ENCODE results near the gene LYSMD4. TPM values are rescaled to one million over a fixed set of nuclear protein-coding genes. Genes with fewer than 3 reads are reported as not detected.

LYSMD4 gene
- total RNA-seq, 1 donor from 2014 or later: 11.3 TPM

- peaks cover 19% of the 10 kb centered on the region for H3K36me3 Mint-ChIP-seq (ENCODE audit: unreplicated experiment)
- H3K27ac Mint-ChIP-seq (ENCODE audit: unreplicated experiment): peak overlapping the region; percentile 11
- H3K27me3 Mint-ChIP-seq (ENCODE audit: unreplicated experiment): no peaks in the 10 kb centered on the region
- TF ChIP-seq, protein P1, sequence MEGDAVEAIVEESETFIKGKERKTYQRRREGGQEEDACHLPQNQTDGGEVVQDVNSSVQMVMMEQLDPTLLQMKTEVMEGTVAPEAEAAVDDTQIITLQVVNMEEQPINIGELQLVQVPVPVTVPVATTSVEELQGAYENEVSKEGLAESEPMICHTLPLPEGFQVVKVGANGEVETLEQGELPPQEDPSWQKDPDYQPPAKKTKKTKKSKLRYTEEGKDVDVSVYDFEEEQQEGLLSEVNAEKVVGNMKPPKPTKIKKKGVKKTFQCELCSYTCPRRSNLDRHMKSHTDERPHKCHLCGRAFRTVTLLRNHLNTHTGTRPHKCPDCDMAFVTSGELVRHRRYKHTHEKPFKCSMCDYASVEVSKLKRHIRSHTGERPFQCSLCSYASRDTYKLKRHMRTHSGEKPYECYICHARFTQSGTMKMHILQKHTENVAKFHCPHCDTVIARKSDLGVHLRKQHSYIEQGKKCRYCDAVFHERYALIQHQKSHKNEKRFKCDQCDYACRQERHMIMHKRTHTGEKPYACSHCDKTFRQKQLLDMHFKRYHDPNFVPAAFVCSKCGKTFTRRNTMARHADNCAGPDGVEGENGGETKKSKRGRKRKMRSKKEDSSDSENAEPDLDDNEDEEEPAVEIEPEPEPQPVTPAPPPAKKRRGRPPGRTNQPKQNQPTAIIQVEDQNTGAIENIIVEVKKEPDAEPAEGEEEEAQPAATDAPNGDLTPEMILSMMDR (IDR thresholded peaks at IDR 0.05): no peak
- no peaks in the 10 kb centered on the region for H3K9me3 Mint-ChIP-seq (ENCODE audit: unreplicated experiment)
- no peak overlapping the region for H3K4me3 Mint-ChIP-seq (ENCODE audit: unreplicated experiment)
- peak; percentile 25 for DNase-seq (ENCODE audit: extremely low spot score, unreplicated experiment)
- H3K4me1 Mint-ChIP-seq (ENCODE audit: unreplicated experiment): peaks cover 26% of the 10 kb centered on the region
Observed at GRCh38 chr15:99721896-99722295, 11.3 kb downstream of the LYSMD4 start.

- Mint-ChIP-seq H3K27me3 (ENCODE audit: unreplicated experiment) (no peaks in the 10 kb centered on the region), H3K4me3 (ENCODE audit: unreplicated experiment) (no peak overlapping the region), H3K36me3 (ENCODE audit: unreplicated experiment) (peaks cover 22% of the 10 kb centered on the region), H3K9me3 (ENCODE audit: unreplicated experiment) (no peaks in the 10 kb centered on the region), H3K27ac (ENCODE audit: unreplicated experiment) (no peak overlapping the region), H3K4me1 (ENCODE audit: unreplicated experiment) (peaks cover 32% of the 10 kb centered on the region)
- DNase-seq (ENCODE audit: extremely low spot score, unreplicated experiment): peak; percentile 69
- TF ChIP-seq, protein P1 (IDR thresholded peaks at IDR 0.05): no peak
Observed at GRCh38 chr15:99721104-99721778, 12.0 kb downstream of the LYSMD4 start.

GRCh38 chr15:99720533-99720932, 12.7 kb downstream of the LYSMD4 start:
- Mint-ChIP-seq H3K9me3 (ENCODE audit: unreplicated experiment) (no peaks in the 10 kb centered on the region), H3K4me3 (ENCODE audit: unreplicated experiment) (no peak overlapping the region), H3K27me3 (ENCODE audit: unreplicated experiment) (no peaks in the 10 kb centered on the region), H3K27ac (ENCODE audit: unreplicated experiment) (no peak overlapping the region), H3K36me3 (ENCODE audit: unreplicated experiment) (peaks cover 27% of the 10 kb centered on the region), H3K4me1 (ENCODE audit: unreplicated experiment) (peaks cover 36% of the 10 kb centered on the region)
- TF ChIP-seq, protein P1 (IDR thresholded peaks at IDR 0.05): no peak
- DNase-seq (ENCODE audit: extremely low spot score, unreplicated experiment): peak; percentile 15

DNA sequence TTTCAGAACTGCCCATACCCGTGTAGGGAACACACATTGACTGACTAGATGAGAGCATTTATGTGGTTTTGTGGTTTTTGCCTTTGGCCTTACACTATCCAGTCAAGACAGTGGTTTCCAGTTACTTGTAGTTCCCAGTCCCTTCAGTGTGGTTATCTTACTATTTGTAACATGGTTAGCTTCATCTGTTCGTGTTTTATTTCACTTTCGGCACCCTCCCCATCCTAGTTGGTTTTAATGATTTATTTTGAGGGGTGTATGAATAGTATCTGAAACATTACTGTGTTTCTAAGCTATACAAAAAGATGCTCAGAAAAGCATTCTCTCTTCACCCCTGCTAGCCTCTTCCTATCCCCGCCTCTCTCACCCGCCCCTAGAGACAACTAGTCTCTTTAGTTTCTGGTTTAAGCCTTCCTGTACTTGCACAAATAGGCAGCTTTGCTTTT, 14.1 kb downstream of the LYSMD4 start:
- Mint-ChIP-seq H3K9me3 (ENCODE audit: unreplicated experiment) (no peaks in the 10 kb centered on the region), H3K4me1 (ENCODE audit: unreplicated experiment) (peaks cover 45% of the 10 kb centered on the region), H3K27ac (ENCODE audit: unreplicated experiment) (no peak overlapping the region), H3K4me3 (ENCODE audit: unreplicated experiment) (no peak overlapping the region), H3K27me3 (ENCODE audit: unreplicated experiment) (no peaks in the 10 kb centered on the region), H3K36me3 (ENCODE audit: unreplicated experiment) (peaks cover 27% of the 10 kb centered on the region)
- TF ChIP-seq, protein P1 (IDR thresholded peaks at IDR 0.05): no peak
- DNase-seq (ENCODE audit: extremely low spot score, unreplicated experiment): no peak

DNA sequence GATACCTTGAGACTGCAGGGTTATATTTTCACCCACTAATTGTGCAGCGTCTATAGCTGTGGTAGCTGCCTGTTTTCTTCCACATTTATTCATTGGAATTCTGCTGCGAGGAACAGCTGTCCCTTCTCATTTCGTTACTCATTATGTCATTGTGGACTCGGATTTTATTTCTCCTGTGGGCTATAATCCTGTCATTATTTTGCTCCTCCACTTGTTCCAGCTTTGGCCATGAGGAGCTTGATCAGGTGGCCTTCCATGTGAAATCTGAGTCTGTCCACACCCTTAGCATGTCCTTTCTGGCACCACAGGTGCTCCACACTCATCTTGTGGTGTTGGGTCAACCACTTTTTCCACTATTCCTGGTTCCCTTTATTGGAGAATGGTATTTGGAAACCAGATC, 14.8 kb downstream of the LYSMD4 start:
- peaks cover 45% of the 10 kb centered on the region for H3K4me1 Mint-ChIP-seq (ENCODE audit: unreplicated experiment)
- TF ChIP-seq, protein P1 (IDR thresholded peaks at IDR 0.05): no peak
- H3K9me3 Mint-ChIP-seq (ENCODE audit: unreplicated experiment): no peaks in the 10 kb centered on the region
- no peak overlapping the region for H3K27ac Mint-ChIP-seq (ENCODE audit: unreplicated experiment)
- no peak for DNase-seq (ENCODE audit: extremely low spot score, unreplicated experiment)
- H3K27me3 Mint-ChIP-seq (ENCODE audit: unreplicated experiment): no peaks in the 10 kb centered on the region
- no peak overlapping the region for H3K4me3 Mint-ChIP-seq (ENCODE audit: unreplicated experiment)
- H3K36me3 Mint-ChIP-seq (ENCODE audit: unreplicated experiment): peaks cover 27% of the 10 kb centered on the region
